CD14-positive monocyte (primary cell): ENCODE results near the gene APOL4. TPM values are rescaled to one million over a fixed set of nuclear protein-coding genes. Genes with fewer than 3 reads are reported as not detected.
A peak's percentile ranks its signal among the peaks of the same experiment; 100 is the strongest.
"Not testable (repeated sequence)": the region's sequence is repeated elsewhere in the genome, so short reads cannot be mapped to it uniquely, and the experiment has no call there.

Experiments used
- DNase-seq, 3 donors: peaks; one replicate each; pipeline ENCODE4 v3.0.0-alpha.2; 2011 to 2022
- H2AFZ ChIP-seq: 2 replicates; pipeline ENCODE4 v1.6.0; 2012; ENCODE audit warnings: mild to moderate bottlenecking, low read depth, low read length, inconsistent platforms; ENCODE audit not compliant: insufficient read depth, poor library complexity, severe bottlenecking
- H3K27ac ChIP-seq, 2 donors: 1 replicate in 1 of 2; 2 replicates in 1 of 2; pipeline ENCODE4 v1.5.1; 2012 to 2013; ENCODE audit warnings: low read length in 2 of 2, control low read depth in 1 of 2, inconsistent platforms in 1 of 2, low read depth in 1 of 2, mild to moderate bottlenecking in 1 of 2
- H3K27me3 ChIP-seq, 2 donors: one replicate each; pipeline versions ENCODE4 v1.6.0 to v1.6.1; 2011 to 2013; ENCODE audit warnings: low read length in 2 of 2; ENCODE audit not compliant: control insufficient read depth in 2 of 2, insufficient read depth in 2 of 2
- H3K36me3 ChIP-seq, 2 donors: replicated peaks in 1 of 2; 1 replicate in 1 of 2; 2 replicates in 1 of 2; pipeline versions ENCODE4 v1.5.1 to v1.6.1; 2012 to 2013; ENCODE audit warnings: low read length in 2 of 2, control low read depth in 1 of 2, inconsistent platforms in 1 of 2, mild to moderate bottlenecking in 1 of 2; ENCODE audit not compliant: insufficient read depth in 2 of 2, control insufficient read depth in 1 of 2
- H3K4me1 ChIP-seq, 2 donors: 1 replicate in 1 of 2; 2 replicates in 1 of 2; pipeline versions ENCODE4 v1.5.1 to v1.6.1; 2012 to 2013; ENCODE audit warnings: low read length in 2 of 2, control low read depth in 1 of 2, inconsistent platforms in 1 of 2, mild to moderate bottlenecking in 1 of 2, moderate library complexity in 1 of 2; ENCODE audit not compliant: insufficient read depth in 2 of 2, control insufficient read depth in 1 of 2
- H3K4me2 ChIP-seq: replicated peaks from 2 replicates; pipeline ENCODE3; 2012; ENCODE audit warnings: low read length, moderate library complexity, mild to moderate bottlenecking; ENCODE audit not compliant: poor library complexity, severe bottlenecking; ENCODE audit errors: extremely low read depth
- H3K4me3 ChIP-seq, 3 experiments: fragments of 200-600 bp in 1 of 3; sonication (generic) in 1 of 3; replicated peaks in 1 of 3; 1 replicate in 2 of 3; 2 replicates in 1 of 3; pipeline ENCODE4 v1.5.1; 2011 to 2013; ENCODE audit warnings: low read length in 3 of 3, mild to moderate bottlenecking in 3 of 3, control low read depth in 2 of 3, low read depth in 2 of 3, inconsistent platforms in 1 of 3, moderate library complexity in 1 of 3
- H3K79me2 ChIP-seq: 2 replicates; pipeline ENCODE4 v1.6.0; 2012; ENCODE audit warnings: mild to moderate bottlenecking, control low read depth, inconsistent platforms, low read length, moderate library complexity; ENCODE audit not compliant: insufficient read depth
- H3K9ac ChIP-seq: 2 replicates; pipeline ENCODE4 v1.6.0; 2017; ENCODE audit warnings: low read length, mild to moderate bottlenecking; ENCODE audit not compliant: insufficient read depth, poor library complexity, severe bottlenecking
- H3K9me3 ChIP-seq, 2 donors: replicated peaks in 1 of 2; 1 replicate in 1 of 2; 2 replicates in 1 of 2; pipeline versions ENCODE4 v1.5.1 to v1.6.1; 2012 to 2013; ENCODE audit warnings: low read length in 2 of 2, control low read depth in 1 of 2; ENCODE audit not compliant: control insufficient read depth in 1 of 2, insufficient read depth in 1 of 2
- H4K20me1 ChIP-seq: 2 replicates; pipeline ENCODE4 v1.6.0; 2012; ENCODE audit warnings: mild to moderate bottlenecking, low read length, control low read depth, moderate library complexity; ENCODE audit not compliant: insufficient read depth
- H3K27ac Mint-ChIP-seq, 7 donors: one replicate each; pipeline ENCODE4 v1.8.0; 2020; ENCODE audit warnings: mild to moderate bottlenecking in 7 of 7, mixed read lengths in 7 of 7, moderate library complexity in 6 of 7, inconsistent platforms in 2 of 7
- H3K27me3 Mint-ChIP-seq, 3 donors: one replicate each; pipeline ENCODE4 v1.8.0; 2021 to 2022; ENCODE audit warnings: low read depth in 3 of 3, mild to moderate bottlenecking in 3 of 3, mixed read lengths in 3 of 3, moderate library complexity in 3 of 3, inconsistent platforms in 1 of 3
- H3K36me3 Mint-ChIP-seq, 2 donors: one replicate each; pipeline ENCODE4 v1.8.0; 2020; ENCODE audit warnings: mixed read lengths in 2 of 2, inconsistent platforms in 1 of 2, mild to moderate bottlenecking in 1 of 2
- H3K4me1 Mint-ChIP-seq: one replicate; pipeline ENCODE4 v1.8.0; 2020; ENCODE audit warnings: mild to moderate bottlenecking, mixed read lengths
- H3K4me3 Mint-ChIP-seq, 2 donors: one replicate each; pipeline ENCODE4 v1.8.0; 2020; ENCODE audit warnings: mild to moderate bottlenecking in 2 of 2, mixed read lengths in 2 of 2, moderate library complexity in 1 of 2
- H3K9me3 Mint-ChIP-seq, 7 donors: one replicate each; pipeline ENCODE4 v1.8.0; 2020 to 2022; ENCODE audit warnings: mixed read lengths in 7 of 7, mild to moderate bottlenecking in 6 of 7, moderate library complexity in 6 of 7, inconsistent platforms in 2 of 7
- WGBS: methylation state at CpG from one replicate; pipeline ENCODE4 v1.1.5; 2013; ENCODE audit warnings: missing lambda C conversion rate; ENCODE audit not compliant: insufficient coverage; 5-methylcytosine and 5-hydroxymethylcytosine counted together
- intact Hi-C, 2 donors: fragments of 100-400 bp; cut with micrococcal nuclease; formaldehyde crosslinking; loops; one replicate each; pipeline versions ENCODE4 v1.15.0 to v1.15.1; 2023
- polyA plus RNA-seq, 3 donors: library from polyadenylated mRNA; depleted of rRNA in 1 of 3; unstranded in 2 of 3; stranded (reverse) in 1 of 3; fragments of 300-500 nt in 2 of 3; fragments of >200 nt in 1 of 3; fragmentation: Illumina TruSeq in 2 of 3; gene quantifications; 1 replicate in 2 of 3; 2 replicates in 1 of 3; pipeline ENCODE4 v1.2.3, GENCODE V29; 2012 to 2021
- TF ChIP-seq, protein P1 (sequence below): fragments of 200-600 bp; IDR thresholded peaks from one replicate; pipeline ENCODE4 v1.8.0; 2022; ENCODE audit warnings: antibody characterized with exemption, mild to moderate bottlenecking

The APOL4 gene
- polyA plus RNA-seq, 3 donors, result 0.51 to 1.4 (median 0.71) TPM

DNA sequence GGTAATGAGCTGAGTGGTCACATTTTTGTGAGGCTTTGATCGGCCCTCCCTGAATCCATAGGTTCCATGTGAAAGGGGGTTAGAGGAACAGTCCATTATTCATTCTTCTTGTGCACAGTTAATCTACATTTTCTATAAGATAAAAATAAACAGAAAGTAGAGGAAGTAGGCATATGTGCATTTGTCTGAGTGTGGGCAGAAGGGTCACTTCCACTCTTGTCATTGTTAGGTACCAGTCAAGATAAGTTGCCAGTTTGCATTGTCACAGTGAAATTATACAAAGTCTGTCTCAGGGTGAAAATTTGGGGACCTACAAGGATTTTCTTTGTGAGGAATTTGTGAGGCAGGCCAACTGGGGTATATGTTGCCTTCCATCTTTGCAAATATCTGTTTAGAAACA, 4.6 kb upstream of the APOL4 start:
- Histone ChIP-seq H3K4me2 (no peak overlapping the region), H3K9me3 (peaks cover 0 to 3% of the 10 kb centered on the region in 2 donors), H3K4me3 (no peak overlapping the region), H3K79me2 (no peaks in the 10 kb centered on the region), H3K27me3 (no peaks in the 10 kb centered on the region), H3K36me3 (no peaks in the 10 kb centered on the region), H3K27ac (no peak overlapping the region), H2AFZ (no peak overlapping the region), H4K20me1 (no peaks in the 10 kb centered on the region), H3K4me1 (peaks cover 50 to 61% of the 10 kb centered on the region in 2 donors), H3K9ac (no peak overlapping the region)
- H3K4me3 Mint-ChIP-seq, result no peak overlapping the region
- H3K4me1 Mint-ChIP-seq, result peaks cover 63% of the 10 kb centered on the region
- H3K9me3 Mint-ChIP-seq, result peaks cover 0 to 15% (median 5%) of the 10 kb centered on the region in 7 donors
- no CpG with 5 or more reads among the region's 1 CpG for WGBS
- intact Hi-C loops, result no loop called here
- peak overlapping the region in 1 of 7 donors; percentile 61 for H3K27ac Mint-ChIP-seq
- TF ChIP-seq, protein P1, sequence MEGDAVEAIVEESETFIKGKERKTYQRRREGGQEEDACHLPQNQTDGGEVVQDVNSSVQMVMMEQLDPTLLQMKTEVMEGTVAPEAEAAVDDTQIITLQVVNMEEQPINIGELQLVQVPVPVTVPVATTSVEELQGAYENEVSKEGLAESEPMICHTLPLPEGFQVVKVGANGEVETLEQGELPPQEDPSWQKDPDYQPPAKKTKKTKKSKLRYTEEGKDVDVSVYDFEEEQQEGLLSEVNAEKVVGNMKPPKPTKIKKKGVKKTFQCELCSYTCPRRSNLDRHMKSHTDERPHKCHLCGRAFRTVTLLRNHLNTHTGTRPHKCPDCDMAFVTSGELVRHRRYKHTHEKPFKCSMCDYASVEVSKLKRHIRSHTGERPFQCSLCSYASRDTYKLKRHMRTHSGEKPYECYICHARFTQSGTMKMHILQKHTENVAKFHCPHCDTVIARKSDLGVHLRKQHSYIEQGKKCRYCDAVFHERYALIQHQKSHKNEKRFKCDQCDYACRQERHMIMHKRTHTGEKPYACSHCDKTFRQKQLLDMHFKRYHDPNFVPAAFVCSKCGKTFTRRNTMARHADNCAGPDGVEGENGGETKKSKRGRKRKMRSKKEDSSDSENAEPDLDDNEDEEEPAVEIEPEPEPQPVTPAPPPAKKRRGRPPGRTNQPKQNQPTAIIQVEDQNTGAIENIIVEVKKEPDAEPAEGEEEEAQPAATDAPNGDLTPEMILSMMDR, result no peak
- peaks cover 0 to 3% of the 10 kb centered on the region in 2 donors for H3K36me3 Mint-ChIP-seq
- no peak for DNase-seq
- H3K27me3 Mint-ChIP-seq, result no peaks in the 10 kb centered on the region

DNA sequence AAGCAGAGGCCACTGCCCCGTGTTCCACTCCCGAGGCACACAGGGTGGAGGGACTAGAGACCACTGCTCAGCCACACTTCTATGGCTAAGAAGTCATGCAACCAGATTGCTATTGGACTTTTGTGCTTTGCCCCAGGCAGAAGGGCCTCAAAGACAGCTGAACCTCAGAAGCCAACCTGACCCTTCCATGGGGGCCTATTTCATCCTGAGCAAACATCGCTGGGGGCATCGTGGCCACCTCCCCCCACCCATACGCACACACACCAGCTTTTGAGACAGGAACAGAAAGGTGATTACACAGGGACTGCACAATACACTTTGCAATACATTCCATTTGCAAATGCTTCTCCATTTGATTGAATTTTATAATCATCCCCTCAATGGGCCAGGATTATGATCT, 4.0 kb upstream of the APOL4 start:
- H3K4me3 Mint-ChIP-seq, intact Hi-C loops, H3K79me2 ChIP-seq, H4K20me1 ChIP-seq, H3K27me3 ChIP-seq, H3K36me3 Mint-ChIP-seq, H2AFZ ChIP-seq, H3K4me3 ChIP-seq, DNase-seq, H3K36me3 ChIP-seq, H3K9ac ChIP-seq, H3K27ac ChIP-seq, H3K4me2 ChIP-seq, H3K27me3 Mint-ChIP-seq, H3K9me3 ChIP-seq: not testable (repeated sequence)
- peak overlapping the region in 1 of 7 donors; percentile 23 for H3K27ac Mint-ChIP-seq
- peaks cover 44 to 56% of the 10 kb centered on the region in 2 donors for H3K4me1 ChIP-seq
- 89% methylated on average over 5 of the region's 5 CpGs for WGBS
- peaks cover 0 to 12% (median 5%) of the 10 kb centered on the region in 7 donors for H3K9me3 Mint-ChIP-seq
- peaks cover 61% of the 10 kb centered on the region for H3K4me1 Mint-ChIP-seq
